ENCODE data around the gene MLXIP.

DNA sequence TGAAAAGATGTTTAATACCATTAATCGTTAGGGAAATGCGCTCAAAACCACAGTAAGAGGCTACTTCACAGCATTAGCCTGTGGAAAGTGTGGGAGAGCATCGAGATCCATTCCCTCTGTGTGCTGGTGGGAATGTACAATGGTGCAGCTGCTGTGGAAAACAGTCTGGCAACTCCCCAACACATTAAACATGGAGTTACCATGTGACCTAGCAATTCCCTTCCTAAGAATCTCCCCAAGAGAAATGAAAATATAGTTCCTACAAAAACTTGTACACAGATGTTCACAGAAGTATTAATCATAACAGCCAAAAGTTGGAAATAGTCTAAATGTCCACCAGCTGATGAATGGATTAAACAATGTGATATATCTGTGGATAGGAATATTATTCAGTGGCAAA lies 23.8 kb downstream of the MLXIP start:
- no peak for TF ChIP-seq CTCF (IDR thresholded peaks at IDR 0.05)
- no peak for TF ChIP-seq POLR2A (IDR thresholded peaks at IDR 0.05)

Data from prostate gland (tissue), 2 donors.